IgD-negative memory B cell (primary cell): ENCODE results near the gene MIOX. TPM values are rescaled to one million over a fixed set of nuclear protein-coding genes. Genes with fewer than 3 reads are reported as not detected.
A peak's percentile ranks its signal among the peaks of the same experiment; 100 is the strongest.

Experiments used
- H3K27ac Mint-ChIP-seq, 3 donors: one replicate each; pipeline ENCODE4 v1.8.0; 2020 to 2022; ENCODE audit warnings: mild to moderate bottlenecking in 3 of 3, mixed read lengths in 3 of 3, moderate library complexity in 1 of 3
- H3K27me3 Mint-ChIP-seq: one replicate; pipeline ENCODE4 v1.8.0; 2021; ENCODE audit warnings: mixed read lengths
- H3K36me3 Mint-ChIP-seq: one replicate; pipeline ENCODE4 v1.8.0; 2020; ENCODE audit warnings: mild to moderate bottlenecking, mixed read lengths
- H3K4me1 Mint-ChIP-seq, 3 donors: one replicate each; pipeline ENCODE4 v1.8.0; 2020 to 2022; ENCODE audit warnings: mixed read lengths in 3 of 3, mild to moderate bottlenecking in 1 of 3
- H3K4me3 Mint-ChIP-seq, 4 donors: one replicate each; pipeline ENCODE4 v1.8.0; 2020 to 2022; ENCODE audit warnings: mild to moderate bottlenecking in 4 of 4, mixed read lengths in 4 of 4, moderate library complexity in 3 of 4
- H3K9me3 Mint-ChIP-seq, 3 donors: one replicate each; pipeline ENCODE4 v1.8.0; 2020 to 2021; ENCODE audit warnings: mixed read lengths in 3 of 3, mild to moderate bottlenecking in 1 of 3
- polyA plus RNA-seq: library from polyadenylated mRNA; unstranded; fragments of 300-500 nt; fragmentation: Illumina TruSeq; gene quantifications from one replicate; pipeline ENCODE4 v1.2.3, GENCODE V29; 2021

The MIOX gene
- polyA plus RNA-seq, 1 donor from 2014 or later, result not detected

- no peaks in the 10 kb centered on the region for H3K9me3 Mint-ChIP-seq
- peaks cover 15 to 38% (median 31%) of the 10 kb centered on the region in 3 donors for H3K4me1 Mint-ChIP-seq
- peak within 1 kb of the TSS; percentile 72 to 95 (median 85) for H3K27ac Mint-ChIP-seq
- H3K36me3 Mint-ChIP-seq, result peaks cover 4% of the 10 kb centered on the region
- H3K27me3 Mint-ChIP-seq, result peaks cover 4% of the 10 kb centered on the region
- peak within 1 kb of the TSS; percentile 79 to 97 (median 92) for H3K4me3 Mint-ChIP-seq
Measured at GRCh38 chr22:50474710-50475651, 11.7 kb upstream of the MIOX start, which contains the start of gene SBF1. Gene SBF1, minus strand, starts transcription at chr22:50475035. Its CDS starts 195 bp downstream, at chr22:50474840.

- Mint-ChIP-seq H3K9me3 (no peaks in the 10 kb centered on the region), H3K4me1 (peaks cover 12 to 34% (median 24%) of the 10 kb centered on the region in 3 donors), H3K27ac (peak overlapping the region in 1 of 3 donors; percentile 67), H3K36me3 (peaks cover 4% of the 10 kb centered on the region), H3K4me3 (peak overlapping the region; percentile 74 to 90 (median 82)), H3K27me3 (peaks cover 5% of the 10 kb centered on the region)
Measured at GRCh38 chr22:50475652-50476002, 11.0 kb upstream of the MIOX start.

- H3K36me3 Mint-ChIP-seq, result peaks cover 4% of the 10 kb centered on the region
- H3K9me3 Mint-ChIP-seq, result no peaks in the 10 kb centered on the region
Measured at GRCh38 chr22:50476868-50477267, 9.8 kb upstream of the MIOX start.

GRCh38 chr22:50477923-50478322, 8.7 kb upstream of the MIOX start:
- H3K4me3 Mint-ChIP-seq, result peak overlapping the region in 2 of 4 donors; percentile 55 to 75
- H3K36me3 Mint-ChIP-seq, result peaks cover 3% of the 10 kb centered on the region
- H3K27ac Mint-ChIP-seq, result peak overlapping the region in 2 of 3 donors; percentile 74 to 83

More at GRCh38 chr22:50476868-50477267, 9.8 kb upstream of the MIOX start:
- Mint-ChIP-seq H3K4me1 (peaks cover 10 to 27% (median 21%) of the 10 kb centered on the region in 3 donors), H3K27me3 (peaks cover 7% of the 10 kb centered on the region), H3K27ac (peak overlapping the region in 2 of 3 donors; percentile 33 to 57), H3K4me3 (peak overlapping the region in 3 of 4 donors; percentile 52 to 75 (median 68))

GRCh38 chr22:50479721-50480120, 6.9 kb upstream of the MIOX start:
- peak overlapping the region; percentile 73 to 83 (median 79) for H3K4me3 Mint-ChIP-seq
- peaks cover 4 to 6% (median 5%) of the 10 kb centered on the region in 3 donors for H3K4me1 Mint-ChIP-seq
- peaks cover 12% of the 10 kb centered on the region for H3K27me3 Mint-ChIP-seq
- no peaks in the 10 kb centered on the region for H3K36me3 Mint-ChIP-seq
- no peaks in the 10 kb centered on the region for H3K9me3 Mint-ChIP-seq
- peak overlapping the region in 2 of 3 donors; percentile 56 to 76 for H3K27ac Mint-ChIP-seq

More at GRCh38 chr22:50477923-50478322, 8.7 kb upstream of the MIOX start:
- Mint-ChIP-seq H3K27me3 (peaks cover 8% of the 10 kb centered on the region), H3K9me3 (no peaks in the 10 kb centered on the region), H3K4me1 (peaks cover 9 to 19% (median 14%) of the 10 kb centered on the region in 3 donors)

GRCh38 chr22:50481045-50481439, 5.6 kb upstream of the MIOX start:
- Mint-ChIP-seq H3K9me3 (no peaks in the 10 kb centered on the region), H3K27me3 (peaks cover 12% of the 10 kb centered on the region), H3K27ac (no peak overlapping the region), H3K36me3 (no peaks in the 10 kb centered on the region), H3K4me3 (peak overlapping the region in 3 of 4 donors; percentile 14 to 64 (median 47)), H3K4me1 (peaks cover 3 to 5% (median 4%) of the 10 kb centered on the region in 3 donors)

- Mint-ChIP-seq H3K4me1 (peaks cover 3 to 5% (median 4%) of the 10 kb centered on the region in 3 donors), H3K27me3 (peaks cover 12% of the 10 kb centered on the region), H3K27ac (peak within 1 kb of the TSS in 1 of 3 donors; percentile 88), H3K9me3 (no peaks in the 10 kb centered on the region), H3K4me3 (peak within 1 kb of the TSS; percentile 73 to 84 (median 80)), H3K36me3 (no peaks in the 10 kb centered on the region)
Measured at GRCh38 chr22:50481440-50482106, 5.1 kb upstream of the MIOX start, which contains the start of gene ADM2. Gene ADM2, plus strand, starts transcription at chr22:50481543. Its CDS starts 305 bp downstream, at chr22:50481848.

GRCh38 chr22:50482107-50483074, 4.3 kb upstream of the MIOX start:
- peak overlapping the region; percentile 17 to 72 (median 62) for H3K4me3 Mint-ChIP-seq
- H3K4me1 Mint-ChIP-seq, result peaks cover 3 to 5% (median 4%) of the 10 kb centered on the region in 3 donors
- peaks cover 12% of the 10 kb centered on the region for H3K27me3 Mint-ChIP-seq
- no peaks in the 10 kb centered on the region for H3K9me3 Mint-ChIP-seq
- H3K36me3 Mint-ChIP-seq, result no peaks in the 10 kb centered on the region
- peak overlapping the region in 1 of 3 donors; percentile 19 for H3K27ac Mint-ChIP-seq

- peak overlapping the region in 1 of 4 donors; percentile 60 for H3K4me3 Mint-ChIP-seq
- no peaks in the 10 kb centered on the region for H3K36me3 Mint-ChIP-seq
- H3K27ac Mint-ChIP-seq, result no peak overlapping the region
- H3K9me3 Mint-ChIP-seq, result no peaks in the 10 kb centered on the region
- peaks cover 12% of the 10 kb centered on the region for H3K27me3 Mint-ChIP-seq
- peaks cover 3 to 5% (median 4%) of the 10 kb centered on the region in 3 donors for H3K4me1 Mint-ChIP-seq
Measured at GRCh38 chr22:50483106-50483505, 3.6 kb upstream of the MIOX start.

- Mint-ChIP-seq H3K36me3 (no peaks in the 10 kb centered on the region), H3K27me3 (peaks cover 12% of the 10 kb centered on the region), H3K4me1 (peaks cover 3 to 5% (median 4%) of the 10 kb centered on the region in 3 donors), H3K4me3 (no peak overlapping the region), H3K27ac (no peak overlapping the region), H3K9me3 (no peaks in the 10 kb centered on the region)
Measured at GRCh38 chr22:50483556-50483955, 3.1 kb upstream of the MIOX start.

GRCh38 chr22:50483977-50484853, 2.4 kb upstream of the MIOX start:
- no peak overlapping the region for H3K27ac Mint-ChIP-seq

GRCh38 chr22:50485221-50486131, 1.2 kb upstream of the MIOX start:
- Mint-ChIP-seq H3K27me3 (peaks cover 8% of the 10 kb centered on the region), H3K4me1 (peaks cover 0 to 3% (median 0%) of the 10 kb centered on the region in 3 donors), H3K36me3 (no peaks in the 10 kb centered on the region), H3K9me3 (no peaks in the 10 kb centered on the region), H3K27ac (peak overlapping the region in 1 of 3 donors; percentile 62), H3K4me3 (peak overlapping the region in 1 of 4 donors; percentile 13)

More at GRCh38 chr22:50483977-50484853, 2.4 kb upstream of the MIOX start:
- peaks cover 3 to 5% (median 4%) of the 10 kb centered on the region in 3 donors for H3K4me1 Mint-ChIP-seq
- no peaks in the 10 kb centered on the region for H3K36me3 Mint-ChIP-seq
- H3K4me3 Mint-ChIP-seq, result peak overlapping the region in 1 of 4 donors; percentile 54
- H3K27me3 Mint-ChIP-seq, result peaks cover 12% of the 10 kb centered on the region
- H3K9me3 Mint-ChIP-seq, result no peaks in the 10 kb centered on the region
